ENCODE measurements around the gene TWNK.

DNA sequence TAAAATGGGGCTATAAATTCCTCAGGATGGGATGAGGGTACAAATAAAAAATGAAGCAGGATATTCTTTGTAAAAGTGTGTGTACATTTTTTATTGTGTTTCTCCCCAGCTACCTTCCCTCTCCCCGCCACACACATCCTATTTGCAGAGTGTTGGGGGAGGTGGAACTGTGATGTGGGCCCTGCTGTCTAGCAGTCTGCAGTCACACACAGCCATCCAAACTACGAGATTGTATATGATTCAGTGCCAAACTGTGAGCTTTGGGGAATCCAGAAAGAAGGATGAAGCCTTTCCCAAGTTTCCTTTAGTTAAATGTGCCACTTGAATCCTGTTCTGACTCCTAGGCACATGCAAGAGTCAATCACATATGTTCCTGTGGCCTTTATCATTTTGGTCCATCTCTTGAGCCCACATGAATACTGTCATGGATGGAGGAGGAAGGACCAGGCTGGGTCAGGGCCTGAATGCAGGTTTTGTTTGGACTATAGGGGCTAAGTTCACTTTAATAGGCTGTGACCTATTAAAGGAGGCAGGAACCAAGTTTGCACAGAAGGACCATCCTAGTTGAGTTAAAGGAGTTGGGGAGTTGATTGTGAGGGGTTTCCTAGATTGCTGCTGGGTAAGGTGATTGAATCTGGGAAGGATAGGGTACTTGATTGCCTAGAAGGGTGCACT lies 19.1 kb upstream of the TWNK start:
- TF ChIP-seq, protein P1, sequence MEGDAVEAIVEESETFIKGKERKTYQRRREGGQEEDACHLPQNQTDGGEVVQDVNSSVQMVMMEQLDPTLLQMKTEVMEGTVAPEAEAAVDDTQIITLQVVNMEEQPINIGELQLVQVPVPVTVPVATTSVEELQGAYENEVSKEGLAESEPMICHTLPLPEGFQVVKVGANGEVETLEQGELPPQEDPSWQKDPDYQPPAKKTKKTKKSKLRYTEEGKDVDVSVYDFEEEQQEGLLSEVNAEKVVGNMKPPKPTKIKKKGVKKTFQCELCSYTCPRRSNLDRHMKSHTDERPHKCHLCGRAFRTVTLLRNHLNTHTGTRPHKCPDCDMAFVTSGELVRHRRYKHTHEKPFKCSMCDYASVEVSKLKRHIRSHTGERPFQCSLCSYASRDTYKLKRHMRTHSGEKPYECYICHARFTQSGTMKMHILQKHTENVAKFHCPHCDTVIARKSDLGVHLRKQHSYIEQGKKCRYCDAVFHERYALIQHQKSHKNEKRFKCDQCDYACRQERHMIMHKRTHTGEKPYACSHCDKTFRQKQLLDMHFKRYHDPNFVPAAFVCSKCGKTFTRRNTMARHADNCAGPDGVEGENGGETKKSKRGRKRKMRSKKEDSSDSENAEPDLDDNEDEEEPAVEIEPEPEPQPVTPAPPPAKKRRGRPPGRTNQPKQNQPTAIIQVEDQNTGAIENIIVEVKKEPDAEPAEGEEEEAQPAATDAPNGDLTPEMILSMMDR (IDR thresholded peaks at IDR 0.05; ENCODE audit: low read depth, low read length), result no peak
- no peak for TF ChIP-seq POLR2A (IDR thresholded peaks at IDR 0.05; ENCODE audit: extremely low read depth, insufficient read length)
